DLD1 (cell line): ENCODE data around the gene EFTUD2.

Source experiments
- in situ Hi-C: cut with HindIII; loops from 2 replicates; pipeline ENCODE4 v1.10.0; 2017; ENCODE audit warnings: low sequenced_read_pairs

Gene EFTUD2

GRCh38 chr17:44925731-44926697 lies 26.8 kb upstream of the EFTUD2 start:
- in situ Hi-C loops: no loop called here

- in situ Hi-C loops: no loop called here
These were observed 24.9 kb upstream of the EFTUD2 start for GRCh38 chr17:44924107-44924544.

DNA sequence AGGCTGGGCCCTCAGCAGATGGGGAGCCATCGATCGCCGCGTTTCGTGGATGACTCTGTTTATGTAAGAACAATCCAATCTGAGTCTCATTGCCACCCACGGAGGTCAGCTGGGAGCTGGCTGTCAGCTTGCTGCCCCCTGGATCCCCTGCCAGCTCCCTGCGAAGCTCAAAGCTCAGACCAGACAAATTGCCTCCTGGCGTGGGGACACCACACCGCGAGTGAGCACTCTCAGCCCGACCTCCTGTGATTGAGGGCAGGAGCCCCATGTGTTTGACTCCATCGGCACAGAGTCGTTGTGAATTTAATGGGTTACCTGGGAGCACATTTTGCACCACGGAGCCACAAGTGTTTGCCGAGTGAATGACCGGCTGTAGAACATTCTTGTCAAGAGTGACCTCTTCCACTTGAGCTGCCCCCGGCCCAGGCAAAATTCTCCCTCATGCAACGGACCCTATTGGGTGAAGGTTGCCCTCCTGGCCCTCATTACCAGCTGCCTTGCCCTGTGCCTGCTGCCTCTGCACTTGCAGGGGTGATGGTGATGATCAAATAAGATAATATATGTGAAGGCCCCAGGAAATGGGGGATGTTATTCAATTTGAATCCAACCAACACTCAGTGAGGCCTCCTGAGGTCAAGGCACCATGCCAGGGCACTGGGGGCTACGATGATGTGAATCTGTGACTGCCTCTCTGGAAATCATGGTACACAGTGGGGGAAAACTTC lies 23.7 kb upstream of the EFTUD2 start:
- in situ Hi-C loops: no loop called here

- in situ Hi-C loops: no loop called here
These were observed 22.9 kb upstream of the EFTUD2 start for GRCh38 chr17:44922136-44922535.

- in situ Hi-C loops: no loop called here
These were observed 22.1 kb upstream of the EFTUD2 start for GRCh38 chr17:44921122-44921882.

- in situ Hi-C loops: no loop called here
These were observed 21.3 kb upstream of the EFTUD2 start for GRCh38 chr17:44920565-44920940.

DNA sequence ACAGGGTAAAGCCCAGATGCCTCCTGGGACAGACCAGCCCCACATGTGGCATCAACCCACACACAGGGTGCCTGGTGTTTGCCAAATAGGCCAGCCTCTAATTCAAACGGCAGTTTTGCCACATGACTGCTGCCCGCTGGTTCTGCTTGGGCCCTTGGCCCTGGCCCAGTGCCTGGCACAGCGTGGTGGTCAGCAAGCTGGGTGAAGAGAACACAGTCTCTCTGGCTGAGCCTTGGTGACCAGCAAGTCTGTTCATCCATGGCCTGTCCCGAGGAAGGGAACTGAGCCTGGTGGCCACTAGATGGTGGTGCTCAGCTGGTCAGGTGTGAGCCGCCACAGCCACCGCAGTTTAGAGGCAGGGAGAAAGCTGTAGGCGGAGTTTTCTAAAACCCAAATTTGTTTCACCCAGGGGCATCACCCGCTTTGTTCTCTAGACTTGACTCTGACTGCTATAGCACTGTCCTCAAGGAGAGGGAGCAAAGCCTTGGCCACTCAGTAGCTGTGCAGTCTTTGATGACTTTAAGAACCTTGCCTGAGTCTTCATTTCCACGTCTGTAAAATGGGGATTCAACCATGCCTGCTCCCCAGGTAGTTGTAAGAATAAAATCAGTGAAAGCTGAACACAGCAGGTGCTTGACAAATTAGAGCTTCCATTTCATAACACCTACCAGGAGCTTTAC lies 20.8 kb upstream of the EFTUD2 start:
- in situ Hi-C loops: no loop called here

DNA sequence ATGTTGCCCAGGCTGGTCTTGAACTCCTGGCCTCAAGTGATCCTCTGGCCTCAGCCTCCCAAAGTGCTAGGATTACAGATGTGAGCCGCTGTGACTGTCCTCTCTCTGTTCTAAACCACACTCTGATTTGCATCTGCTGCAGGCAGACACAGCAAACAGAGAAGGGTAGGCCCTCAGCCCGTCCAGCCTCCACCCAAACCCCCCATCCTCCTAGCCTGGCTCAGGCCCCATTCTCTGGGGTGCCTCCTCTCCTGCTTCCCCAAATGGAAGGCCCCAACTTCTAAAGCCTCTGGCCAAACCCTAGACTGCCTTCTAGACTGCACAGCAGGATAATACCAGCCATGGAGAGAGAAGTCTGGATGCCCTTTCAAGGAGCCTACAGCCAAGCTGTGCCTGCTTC lies 20.2 kb upstream of the EFTUD2 start:
- in situ Hi-C loops: no loop called here

DNA sequence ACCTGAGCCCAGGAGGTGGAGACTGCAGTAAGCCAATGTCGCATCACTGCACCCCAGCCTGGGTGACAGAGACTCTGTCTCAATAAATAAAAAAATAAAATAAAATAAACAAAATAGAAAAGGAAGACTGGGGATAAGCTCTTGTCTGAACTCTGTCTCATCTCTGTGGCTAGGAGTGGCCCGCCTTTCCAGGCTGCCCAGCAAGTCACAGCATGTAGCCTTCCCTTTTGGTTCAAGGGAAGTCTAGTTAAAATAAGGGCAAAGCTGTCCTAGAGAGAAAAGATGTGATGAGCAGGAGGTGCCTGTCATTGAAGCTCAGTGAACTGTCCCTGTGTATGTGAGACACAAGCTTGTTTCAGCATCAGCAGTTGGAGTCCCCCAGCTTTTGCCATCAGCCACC lies 18.8 kb upstream of the EFTUD2 start:
- in situ Hi-C loops: no loop called here

GRCh38 chr17:44917456-44917855 lies 18.2 kb upstream of the EFTUD2 start:
- in situ Hi-C loops: no loop called here

DNA sequence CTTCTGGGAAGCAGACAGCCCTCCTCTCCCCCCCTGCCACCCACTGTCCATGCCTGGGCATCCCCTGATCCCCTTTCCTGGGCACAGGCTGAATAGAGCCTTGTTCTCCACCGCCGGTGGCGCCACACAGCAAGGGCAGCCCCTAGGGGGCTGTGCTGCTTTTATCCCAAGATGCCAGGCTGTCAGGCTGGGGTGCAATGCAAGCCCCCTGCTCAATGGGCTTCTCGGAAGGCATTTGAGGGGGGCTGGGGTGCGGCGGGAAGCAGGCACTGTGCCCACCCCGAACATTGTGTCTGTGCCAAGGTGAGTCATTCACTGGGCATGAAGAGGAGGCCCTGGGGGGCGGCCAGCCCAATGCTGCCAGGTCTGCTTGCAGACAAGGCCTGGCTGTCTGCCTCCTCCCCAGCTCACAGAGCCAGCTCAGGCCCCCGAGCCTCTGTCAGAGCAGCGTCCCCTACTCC lies 17.6 kb upstream of the EFTUD2 start:
- in situ Hi-C loops: no loop called here

DNA sequence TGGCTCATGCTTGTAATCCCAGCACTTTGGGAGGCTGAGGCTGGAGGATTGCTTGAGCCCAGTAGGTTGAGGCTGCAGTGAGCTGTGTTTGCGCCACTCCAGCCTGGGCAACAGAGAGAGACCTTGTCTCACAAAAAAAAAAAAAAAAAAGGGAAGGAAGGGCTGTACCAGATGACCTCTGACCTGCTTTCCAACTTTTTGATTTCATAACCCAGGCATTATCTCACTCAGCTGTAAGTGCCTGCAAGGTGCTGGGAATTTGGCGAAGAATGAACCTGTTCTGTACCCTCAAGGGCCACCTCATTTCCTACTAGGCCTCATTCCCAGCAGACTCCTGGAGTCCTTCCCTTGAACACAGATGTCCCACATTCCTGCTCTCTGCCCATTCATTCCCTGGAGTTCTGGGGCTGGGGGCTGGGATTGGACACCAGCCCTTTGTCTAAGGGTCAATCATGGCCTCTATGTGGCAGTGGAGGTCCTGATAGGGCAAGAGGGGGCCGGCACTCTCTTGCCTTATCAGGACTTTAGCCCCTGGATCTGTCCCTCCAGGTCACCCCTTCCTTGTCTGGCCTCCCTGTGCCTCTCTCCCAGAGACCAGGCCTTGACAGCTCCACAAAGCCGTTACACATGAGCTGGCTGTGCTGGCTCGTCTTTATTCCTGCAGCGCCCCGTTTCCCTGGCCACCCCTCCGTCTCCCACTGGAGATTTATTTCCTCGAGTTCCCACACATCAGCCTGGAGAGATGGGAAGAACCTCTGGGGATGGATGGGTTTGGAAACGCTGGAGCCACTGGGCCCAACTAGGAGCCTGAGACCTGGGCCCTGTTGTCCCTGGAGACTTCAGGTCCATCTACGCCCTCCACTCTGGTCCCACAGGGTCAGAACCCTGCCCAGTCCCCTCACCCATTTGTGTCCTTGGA lies 16.9 kb upstream of the EFTUD2 start:
- in situ Hi-C loops: no loop called here

DNA sequence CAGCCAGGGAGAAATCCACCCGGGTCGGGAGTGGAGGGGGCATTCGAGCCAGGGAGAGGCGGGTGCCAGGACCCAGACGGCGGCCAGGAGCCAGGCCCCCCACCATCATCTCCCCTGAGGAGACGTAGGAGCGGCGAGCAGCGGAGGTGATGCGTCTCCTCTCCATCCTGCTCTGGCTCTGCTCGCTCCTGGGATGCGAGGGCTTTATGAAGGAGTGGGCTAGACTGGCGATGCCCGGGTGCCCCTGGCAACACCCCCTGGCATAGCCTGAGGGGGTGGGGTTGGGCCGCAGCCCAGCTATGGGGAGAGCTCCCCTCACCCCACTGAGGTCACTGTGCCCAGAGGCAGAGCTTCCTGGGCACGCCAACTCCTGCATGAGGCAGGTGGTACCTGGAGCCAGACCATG lies 16.1 kb upstream of the EFTUD2 start, which contains the start of gene GFAP:
GFAP (minus strand) TSS at position 180 of the 406 bp plus-strand sequence; CDS start at position 166, 14 bp downstream.
- in situ Hi-C loops: no loop called here

- in situ Hi-C loops: no loop called here
These were observed 15.5 kb upstream of the EFTUD2 start for GRCh38 chr17:44914698-44915271.

GRCh38 chr17:44914148-44914547 lies 14.9 kb upstream of the EFTUD2 start:
- in situ Hi-C loops: no loop called here

- in situ Hi-C loops: no loop called here
These were observed 14.4 kb upstream of the EFTUD2 start for GRCh38 chr17:44913676-44914075.

DNA sequence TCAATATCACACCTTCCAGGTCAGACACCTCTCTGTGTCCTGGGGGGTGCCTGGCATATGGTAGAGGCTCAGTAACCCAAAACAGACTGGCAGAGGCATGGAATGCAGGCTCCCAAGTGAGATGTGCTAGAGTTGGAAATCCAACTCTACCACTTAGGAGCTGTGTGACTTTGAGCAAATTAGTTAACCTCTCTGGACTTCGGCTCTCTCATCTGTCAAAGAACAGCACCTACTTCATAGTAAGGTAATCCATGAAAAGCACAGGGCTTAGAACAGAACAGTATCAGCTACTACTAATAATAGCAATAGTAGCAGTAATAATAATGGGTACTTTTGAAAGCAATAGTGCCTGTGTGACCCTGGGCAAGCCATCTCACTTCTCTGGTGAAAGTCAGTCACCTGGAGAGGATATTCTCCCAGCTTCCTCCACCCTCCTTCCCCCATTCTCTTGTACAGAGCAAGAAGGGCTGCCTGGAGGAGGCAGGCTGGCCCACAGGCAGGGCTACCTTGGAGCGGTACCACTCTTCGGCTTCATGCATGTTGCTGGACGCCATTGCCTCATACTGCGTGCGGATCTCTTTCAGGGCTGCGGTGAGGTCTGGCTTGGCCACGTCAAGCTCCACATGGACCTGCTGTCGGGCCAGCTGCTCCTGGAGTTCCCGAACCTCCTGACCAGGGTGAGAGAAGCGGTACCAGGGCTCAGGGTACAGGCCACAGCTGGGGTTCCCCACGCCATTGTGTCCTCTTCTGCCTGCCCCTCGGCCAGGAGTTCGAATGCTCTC lies 13.7 kb upstream of the EFTUD2 start:
- in situ Hi-C loops: no loop called here
